Measurements from ENCODE around the gene PRPF6.
A peak's percentile ranks its signal among the peaks of the same experiment; 100 is the strongest.

The PRPF6 gene

DNA sequence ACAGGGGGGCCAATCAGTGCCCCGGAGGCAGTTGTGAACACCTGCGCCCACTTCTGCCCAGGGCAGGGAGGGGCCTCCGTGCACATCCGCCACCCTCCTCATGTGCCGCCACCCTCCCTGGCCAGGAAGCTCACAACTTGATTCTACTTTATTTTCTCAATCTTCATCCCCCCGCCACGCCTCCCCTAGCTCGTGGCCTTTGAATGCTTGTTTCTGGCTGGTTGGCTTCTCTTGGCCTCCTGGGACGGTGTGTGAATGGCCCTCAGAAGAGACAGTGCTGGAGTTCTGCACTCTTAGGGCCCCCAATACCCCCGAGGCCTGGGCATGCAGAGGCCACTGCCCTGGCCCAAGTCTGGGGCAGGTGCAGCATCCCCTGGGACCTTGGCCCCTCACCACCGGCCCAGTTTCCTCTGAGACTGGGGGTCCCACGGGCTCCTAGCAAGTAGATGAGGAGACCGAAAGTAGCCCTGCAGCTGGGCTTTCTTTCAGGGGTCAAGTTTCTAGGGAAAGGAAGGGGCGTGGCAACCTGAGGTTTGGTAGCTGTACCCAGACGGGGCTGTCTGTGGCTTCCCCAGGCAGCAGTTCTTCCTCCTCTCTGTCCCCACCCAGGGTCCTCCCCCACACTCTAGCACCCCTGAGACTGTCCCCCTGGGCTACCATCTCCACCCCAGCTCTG, 97.1 kb downstream of the PRPF6 start:
- no peak for DNase-seq

DNA sequence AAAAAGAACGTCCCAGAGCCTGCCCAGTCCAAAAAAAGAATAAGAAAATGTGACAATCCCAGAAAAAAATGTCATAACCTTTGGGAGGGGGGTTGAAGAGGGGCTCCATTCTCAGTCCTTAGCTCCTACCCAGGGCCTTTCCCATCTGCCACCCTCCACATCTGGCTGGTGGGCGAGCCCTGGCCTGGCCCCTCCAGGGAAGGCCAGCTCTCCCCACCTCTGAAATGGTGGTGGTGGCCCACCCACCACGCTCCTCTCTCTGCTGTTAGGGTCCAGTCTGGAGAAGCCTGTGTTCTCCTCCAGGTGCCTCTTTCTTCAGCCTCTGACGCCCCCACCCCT, 98.0 kb downstream of the PRPF6 start:
- no peak for DNase-seq

- peak; percentile 76 for DNase-seq
These were observed 98.5 kb downstream of the PRPF6 start, which contains the start of gene RGS19 for GRCh38 chr20:64079273-64080012. RGS19 (minus strand) TSS chr20:64079518; CDS start chr20:64076886, 2,632 bp downstream.

DNA sequence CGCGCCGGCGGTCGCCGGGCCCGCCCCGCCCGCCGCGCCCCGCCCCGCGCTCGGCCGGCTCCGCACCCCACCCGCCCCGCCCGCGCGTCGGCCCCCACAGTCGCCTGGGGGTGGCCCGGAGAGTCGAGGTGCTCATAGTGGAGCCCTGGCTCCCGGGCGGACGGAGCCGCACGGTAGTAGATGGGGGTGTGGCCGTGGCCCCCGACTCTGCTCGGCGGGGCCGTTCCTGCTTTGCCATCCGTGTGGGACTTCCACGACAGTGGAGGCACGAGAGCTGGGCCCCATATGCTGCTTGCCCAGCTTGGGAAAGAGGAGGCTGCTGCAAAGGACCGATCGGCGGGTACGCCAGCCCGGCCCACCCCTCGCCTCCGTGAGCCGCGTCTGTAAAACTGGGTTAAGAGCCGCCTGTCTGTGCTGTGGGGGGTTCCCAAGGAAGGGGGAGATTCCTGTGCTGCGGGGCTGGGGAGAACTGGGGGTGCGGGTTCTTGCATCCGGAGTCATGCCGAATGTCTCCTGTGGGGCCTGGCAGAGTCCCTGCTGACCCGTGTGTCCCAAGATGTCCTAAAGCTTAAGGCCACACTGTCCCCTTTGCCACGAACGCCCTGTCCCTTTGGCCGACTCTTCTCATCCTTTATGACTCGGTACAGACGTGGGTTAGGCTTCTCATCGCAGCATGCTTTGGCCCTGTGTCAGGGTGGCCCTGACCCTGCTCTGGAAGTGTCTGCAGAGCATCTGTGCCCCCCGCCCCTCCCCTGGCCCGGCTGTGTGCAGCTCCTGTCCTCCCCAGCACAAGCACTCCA, 99.3 kb downstream of the PRPF6 start, which contains the start of gene OPRL1:
OPRL1 (plus strand) TSS at position 70 of the 800 bp plus-strand sequence. CDS start 12,639 bp downstream, outside the sequence.
- no peak for DNase-seq

- no peak for DNase-seq
These were observed 100.1 kb downstream of the PRPF6 start for GRCh38 chr20:64080813-64081623.

DNA sequence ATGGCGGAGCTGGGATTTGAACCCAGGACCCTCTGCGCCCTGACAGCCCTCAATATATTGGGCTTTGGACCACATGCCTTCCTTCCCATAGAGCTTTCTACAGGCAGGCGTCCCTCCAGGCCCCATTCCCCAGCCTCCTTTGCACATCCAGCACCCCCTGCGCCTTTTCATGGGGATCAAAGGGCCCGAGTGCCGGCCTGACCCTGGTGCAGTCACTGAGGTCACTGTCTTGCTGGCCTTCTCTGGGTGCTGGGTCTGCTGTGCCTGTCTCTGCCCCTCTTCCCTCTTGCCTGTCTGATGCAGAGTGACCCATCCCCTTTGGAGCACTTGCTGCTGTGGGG, 100.7 kb downstream of the PRPF6 start:
- DNase-seq: no peak

GRCh38 chr20:64082126-64082731, 101.3 kb downstream of the PRPF6 start:
- DNase-seq: no peak

Measured in fibroblast of skin of back (primary cell).